ENCODE data around the gene FSTL5.

GRCh38 chr4:161601011-161601410 lies 562.8 kb downstream of the FSTL5 start:
- TF ChIP-seq CTCF (IDR thresholded peaks at IDR 0.05): no peak
- no peak for TF ChIP-seq EP300 (IDR thresholded peaks at IDR 0.05)
